Measurements from ENCODE around the gene KCNV2.

KCNV2 gene

GRCh38 chr9:2727966-2728613, 10.8 kb downstream of the KCNV2 start:
- H3K4me3 ChIP-seq (ENCODE audit: insufficient read length, low read depth), result no peak overlapping the region
- TF ChIP-seq ZNF274 (IDR thresholded peaks at IDR 0.05; ENCODE audit: low read depth, low read length) (no peak), YY1 (IDR thresholded peaks at IDR 0.05; ENCODE audit: insufficient read depth, insufficient read length) (no peak), SUZ12 (IDR thresholded peaks at IDR 0.05; ENCODE audit: extremely low read depth, insufficient read depth, insufficient read length) (no peak)
- peak; percentile 27 for DNase-seq (ENCODE audit: low read depth, low spot score)
- H3K9ac ChIP-seq (ENCODE audit: insufficient read length, low read depth), result no peak overlapping the region
- no peaks in the 10 kb centered on the region for H3K4me1 ChIP-seq (ENCODE audit: insufficient read depth, insufficient read length)
- no peaks in the 10 kb centered on the region for H3K9me3 ChIP-seq (ENCODE audit: insufficient read depth, low read length)
- no peaks in the 10 kb centered on the region for H3K27me3 ChIP-seq (ENCODE audit: insufficient read depth, insufficient read length)
- H3K36me3 ChIP-seq (ENCODE audit: insufficient read depth, insufficient read length, low read length), result no peaks in the 10 kb centered on the region

- Histone ChIP-seq H3K9me3 (ENCODE audit: insufficient read depth, low read length) (no peaks in the 10 kb centered on the region), H3K9ac (ENCODE audit: insufficient read length, low read depth) (no peak overlapping the region), H3K4me1 (ENCODE audit: insufficient read depth, insufficient read length) (no peaks in the 10 kb centered on the region), H3K4me3 (ENCODE audit: insufficient read length, low read depth) (no peak overlapping the region), H3K27me3 (ENCODE audit: insufficient read depth, insufficient read length) (no peaks in the 10 kb centered on the region), H3K36me3 (ENCODE audit: insufficient read depth, insufficient read length, low read length) (no peaks in the 10 kb centered on the region)
- no peak for DNase-seq (ENCODE audit: low read depth, low spot score)
- TF ChIP-seq SUZ12 (IDR thresholded peaks at IDR 0.05; ENCODE audit: extremely low read depth, insufficient read depth, insufficient read length) (no peak), YY1 (IDR thresholded peaks at IDR 0.05; ENCODE audit: insufficient read depth, insufficient read length) (no peak), ZNF274 (IDR thresholded peaks at IDR 0.05; ENCODE audit: low read depth, low read length) (no peak)
These were observed 11.7 kb downstream of the KCNV2 start for GRCh38 chr9:2729003-2729402.

GRCh38 chr9:2729721-2730120, 12.4 kb downstream of the KCNV2 start:
- H3K36me3 ChIP-seq (ENCODE audit: insufficient read depth, insufficient read length, low read length), result peaks cover 3% of the 10 kb centered on the region
- no peak for TF ChIP-seq YY1 (IDR thresholded peaks at IDR 0.05; ENCODE audit: insufficient read depth, insufficient read length)
- no peak for DNase-seq (ENCODE audit: low read depth, low spot score)

GRCh38 chr9:2730971-2731370, 13.7 kb downstream of the KCNV2 start:
- Histone ChIP-seq H3K27me3 (ENCODE audit: insufficient read depth, insufficient read length) (no peaks in the 10 kb centered on the region), H3K4me3 (ENCODE audit: insufficient read length, low read depth) (no peak overlapping the region), H3K36me3 (ENCODE audit: insufficient read depth, insufficient read length, low read length) (peaks cover 4% of the 10 kb centered on the region), H3K9me3 (ENCODE audit: insufficient read depth, low read length) (no peaks in the 10 kb centered on the region), H3K4me1 (ENCODE audit: insufficient read depth, insufficient read length) (no peaks in the 10 kb centered on the region), H3K9ac (ENCODE audit: insufficient read length, low read depth) (no peak overlapping the region)
- TF ChIP-seq ZNF274 (IDR thresholded peaks at IDR 0.05; ENCODE audit: low read depth, low read length) (no peak), YY1 (IDR thresholded peaks at IDR 0.05; ENCODE audit: insufficient read depth, insufficient read length) (no peak), SUZ12 (IDR thresholded peaks at IDR 0.05; ENCODE audit: extremely low read depth, insufficient read depth, insufficient read length) (no peak)
- no peak for DNase-seq (ENCODE audit: low read depth, low spot score)

More at GRCh38 chr9:2729721-2730120, 12.4 kb downstream of the KCNV2 start:
- H3K27me3 ChIP-seq (ENCODE audit: insufficient read depth, insufficient read length), result no peaks in the 10 kb centered on the region
- H3K4me1 ChIP-seq (ENCODE audit: insufficient read depth, insufficient read length), result no peaks in the 10 kb centered on the region
- no peak overlapping the region for H3K4me3 ChIP-seq (ENCODE audit: insufficient read length, low read depth)
- H3K9me3 ChIP-seq (ENCODE audit: insufficient read depth, low read length), result no peaks in the 10 kb centered on the region
- no peak overlapping the region for H3K9ac ChIP-seq (ENCODE audit: insufficient read length, low read depth)

- TF ChIP-seq ZNF274 (IDR thresholded peaks at IDR 0.05; ENCODE audit: low read depth, low read length) (no peak), YY1 (IDR thresholded peaks at IDR 0.05; ENCODE audit: insufficient read depth, insufficient read length) (no peak), SUZ12 (IDR thresholded peaks at IDR 0.05; ENCODE audit: extremely low read depth, insufficient read depth, insufficient read length) (no peak)
- H3K4me3 ChIP-seq (ENCODE audit: insufficient read length, low read depth), result no peak overlapping the region
- H3K27me3 ChIP-seq (ENCODE audit: insufficient read depth, insufficient read length), result no peaks in the 10 kb centered on the region
- H3K9me3 ChIP-seq (ENCODE audit: insufficient read depth, low read length), result no peaks in the 10 kb centered on the region
- peaks cover 4% of the 10 kb centered on the region for H3K36me3 ChIP-seq (ENCODE audit: insufficient read depth, insufficient read length, low read length)
- DNase-seq (ENCODE audit: low read depth, low spot score), result no peak
- H3K4me1 ChIP-seq (ENCODE audit: insufficient read depth, insufficient read length), result no peaks in the 10 kb centered on the region
- H3K9ac ChIP-seq (ENCODE audit: insufficient read length, low read depth), result no peak overlapping the region
These were observed 15.2 kb downstream of the KCNV2 start for GRCh38 chr9:2732492-2732891.

GRCh38 chr9:2740616-2741015, 23.3 kb downstream of the KCNV2 start:
- Histone ChIP-seq H3K9ac (ENCODE audit: insufficient read length, low read depth) (no peak overlapping the region), H3K27me3 (ENCODE audit: insufficient read depth, insufficient read length) (no peaks in the 10 kb centered on the region), H3K4me1 (ENCODE audit: insufficient read depth, insufficient read length) (no peaks in the 10 kb centered on the region), H3K4me3 (ENCODE audit: insufficient read length, low read depth) (no peak overlapping the region), H3K9me3 (ENCODE audit: insufficient read depth, low read length) (no peaks in the 10 kb centered on the region), H3K36me3 (ENCODE audit: insufficient read depth, insufficient read length, low read length) (peaks cover 7% of the 10 kb centered on the region)
- TF ChIP-seq SUZ12 (IDR thresholded peaks at IDR 0.05; ENCODE audit: extremely low read depth, insufficient read depth, insufficient read length) (no peak), YY1 (IDR thresholded peaks at IDR 0.05; ENCODE audit: insufficient read depth, insufficient read length) (no peak), ZNF274 (IDR thresholded peaks at IDR 0.05; ENCODE audit: low read depth, low read length) (no peak)
- DNase-seq (ENCODE audit: low read depth, low spot score), result no peak

GRCh38 chr9:2741441-2742158, 24.3 kb downstream of the KCNV2 start:
- TF ChIP-seq YY1 (IDR thresholded peaks at IDR 0.05; ENCODE audit: insufficient read depth, insufficient read length) (no peak), ZNF274 (IDR thresholded peaks at IDR 0.05; ENCODE audit: low read depth, low read length) (no peak)

More at GRCh38 chr9:2741441-2742158, 24.3 kb downstream of the KCNV2 start:
- peaks cover 2% of the 10 kb centered on the region for H3K4me1 ChIP-seq (ENCODE audit: insufficient read depth, insufficient read length)
- H3K4me3 ChIP-seq (ENCODE audit: insufficient read length, low read depth), result no peak overlapping the region
- no peak for DNase-seq (ENCODE audit: low read depth, low spot score)
- H3K9ac ChIP-seq (ENCODE audit: insufficient read length, low read depth), result no peak overlapping the region
- no peaks in the 10 kb centered on the region for H3K27me3 ChIP-seq (ENCODE audit: insufficient read depth, insufficient read length)
- peaks cover 9% of the 10 kb centered on the region for H3K36me3 ChIP-seq (ENCODE audit: insufficient read depth, insufficient read length, low read length)
- no peaks in the 10 kb centered on the region for H3K9me3 ChIP-seq (ENCODE audit: insufficient read depth, low read length)
